H9 (cell line): ENCODE data around the gene GRB10. TPM values are rescaled to one million over a fixed set of nuclear protein-coding genes. Genes with fewer than 3 reads are reported as not detected.
A peak's percentile ranks its signal among the peaks of the same experiment; 100 is the strongest.

ENCODE experiments used
- DNase-seq: peaks from one replicate; pipeline ENCODE4 v3.0.0-alpha.2; 2017
- H2AFZ ChIP-seq: one replicate; pipeline ENCODE4 v1.6.1; 2013; ENCODE audit warnings: mild to moderate bottlenecking, low read length, control low read depth, moderate library complexity
- H2AK5ac ChIP-seq: 2 replicates; pipeline ENCODE4 v1.6.1; 2013; ENCODE audit warnings: low read length, control low read depth, mixed read lengths; ENCODE audit not compliant: insufficient read length
- H2BK120ac ChIP-seq: one replicate; pipeline ENCODE4 v1.6.1; 2013; ENCODE audit warnings: low read depth, mild to moderate bottlenecking, low read length, control low read depth, inconsistent platforms; ENCODE audit not compliant: poor library complexity, severe bottlenecking
- H2BK12ac ChIP-seq: 2 replicates; pipeline ENCODE4 v1.6.1; 2013; ENCODE audit warnings: low read length, control low read depth, mixed read lengths, low read depth; ENCODE audit not compliant: insufficient read length
- H2BK15ac ChIP-seq: 2 replicates; pipeline ENCODE4 v1.6.1; 2013; ENCODE audit warnings: low read depth, low read length, control low read depth
- H2BK20ac ChIP-seq: one replicate; pipeline ENCODE4 v1.6.1; 2013; ENCODE audit warnings: low read depth, mild to moderate bottlenecking, low read length, control low read depth, inconsistent platforms; ENCODE audit not compliant: poor library complexity, severe bottlenecking
- H2BK5ac ChIP-seq: 2 replicates; pipeline ENCODE4 v1.6.1; 2013; ENCODE audit warnings: low read length, control low read depth, mixed read lengths; ENCODE audit not compliant: insufficient read length
- H3K14ac ChIP-seq: 2 replicates; pipeline ENCODE4 v1.6.1; 2013; ENCODE audit warnings: low read length, control low read depth; ENCODE audit not compliant: insufficient read depth
- H3K18ac ChIP-seq: 2 replicates; pipeline ENCODE4 v1.6.1; 2013; ENCODE audit warnings: low read depth, mild to moderate bottlenecking, mixed read lengths, low read length, control low read depth; ENCODE audit not compliant: insufficient read length
- H3K23ac ChIP-seq: 2 replicates; pipeline ENCODE4 v1.6.1; 2013; ENCODE audit warnings: low read length, control low read depth, mixed read lengths, low read depth; ENCODE audit not compliant: insufficient read length
- H3K23me2 ChIP-seq: 2 replicates; pipeline ENCODE4 v1.6.1; 2013; ENCODE audit warnings: low read depth, mild to moderate bottlenecking, mixed read lengths, low read length, control low read depth; ENCODE audit not compliant: insufficient read length, poor library complexity, severe bottlenecking
- H3K27ac ChIP-seq: 2 replicates; pipeline ENCODE4 v1.5.1; 2013; ENCODE audit warnings: low read length, control low read depth, mixed read lengths, low read depth; ENCODE audit not compliant: insufficient read length
- H3K27me3 ChIP-seq: 2 replicates; pipeline ENCODE4 v1.6.1; 2013; ENCODE audit warnings: low read length, control low read depth, inconsistent platforms; ENCODE audit not compliant: insufficient read depth
- H3K4ac ChIP-seq: 2 replicates; pipeline ENCODE4 v1.6.1; 2013; ENCODE audit warnings: low read depth, mild to moderate bottlenecking, control low read depth, inconsistent platforms, low read length, moderate library complexity
- H3K4me1 ChIP-seq: 2 replicates; pipeline ENCODE4 v1.6.1; 2013; ENCODE audit warnings: low read length, control low read depth, inconsistent platforms; ENCODE audit not compliant: insufficient read depth
- H3K4me2 ChIP-seq: 2 replicates; pipeline ENCODE4 v1.6.1; 2013; ENCODE audit warnings: low read length, control low read depth, mixed read lengths; ENCODE audit not compliant: insufficient read length, insufficient read depth
- H3K56ac ChIP-seq: 2 replicates; pipeline ENCODE4 v1.6.1; 2013; ENCODE audit warnings: low read depth, mild to moderate bottlenecking, mixed read lengths, low read length, control low read depth; ENCODE audit not compliant: insufficient read length
- H3K79me1 ChIP-seq: 2 replicates; pipeline ENCODE4 v1.6.1; 2013; ENCODE audit warnings: low read depth, mild to moderate bottlenecking, moderate library complexity, low read length, control low read depth, inconsistent platforms; ENCODE audit not compliant: insufficient read depth, poor library complexity, severe bottlenecking
- H3K79me2 ChIP-seq: 2 replicates; pipeline ENCODE4 v1.6.1; 2013; ENCODE audit warnings: low read length, control low read depth, inconsistent platforms; ENCODE audit not compliant: insufficient read depth
- H3K9ac ChIP-seq: 2 replicates; pipeline ENCODE4 v1.6.1; 2013; ENCODE audit warnings: low read length, control low read depth, mixed read lengths; ENCODE audit not compliant: insufficient read length; ENCODE audit errors: extremely low read depth
- H3K9me3 ChIP-seq: one replicate; pipeline ENCODE4 v1.6.1; 2013; ENCODE audit warnings: low read depth, low read length, inconsistent platforms; ENCODE audit not compliant: control insufficient read depth
- H3T11ph ChIP-seq: one replicate; pipeline ENCODE4 v1.6.1; 2013; ENCODE audit warnings: mild to moderate bottlenecking, low read length, control low read depth, inconsistent platforms
- H4K20me1 ChIP-seq: one replicate; pipeline ENCODE4 v1.6.1; 2013; ENCODE audit not compliant: control insufficient read depth, insufficient read length, insufficient read depth
- H4K5ac ChIP-seq: 2 replicates; pipeline ENCODE4 v1.6.1; 2013; ENCODE audit warnings: low read depth, mild to moderate bottlenecking, mixed read lengths, low read length, control low read depth; ENCODE audit not compliant: insufficient read length
- H4K8ac ChIP-seq: replicated peaks from 2 replicates; pipeline ENCODE4 v1.6.1; 2013; ENCODE audit warnings: low read length, control low read depth, mixed read lengths, low read depth; ENCODE audit not compliant: insufficient read length
- H4K91ac ChIP-seq: 2 replicates; pipeline ENCODE4 v1.6.1; 2013; ENCODE audit warnings: low read depth, mild to moderate bottlenecking, moderate library complexity, mixed read lengths, low read length, control low read depth; ENCODE audit not compliant: insufficient read length
- H3K27ac Mint-ChIP-seq, 3 experiments: 2 replicates in 2 of 3; 3 replicates in 1 of 3; pipeline ENCODE4 v1.8.0; 2020 to 2021; ENCODE audit warnings: mixed read lengths in 3 of 3, mild to moderate bottlenecking in 1 of 3, moderate library complexity in 1 of 3
- H3K27me3 Mint-ChIP-seq: 2 replicates; pipeline ENCODE4 v1.8.0; 2021; ENCODE audit warnings: low read depth, mild to moderate bottlenecking, moderate library complexity, mixed read lengths
- H3K36me3 Mint-ChIP-seq, 3 experiments: 2 replicates in 2 of 3; 3 replicates in 1 of 3; pipeline ENCODE4 v1.8.0; 2020 to 2021; ENCODE audit warnings: low read depth in 3 of 3, mixed read lengths in 3 of 3; ENCODE audit not compliant: insufficient read depth in 1 of 3
- H3K4me1 Mint-ChIP-seq, 2 experiments: 2 replicates each; pipeline ENCODE4 v1.8.0; 2020; ENCODE audit warnings: mixed read lengths in 2 of 2
- H3K4me3 Mint-ChIP-seq, 2 experiments: 2 replicates in 1 of 2; 3 replicates in 1 of 2; pipeline ENCODE4 v1.8.0; 2020 to 2021; ENCODE audit warnings: mild to moderate bottlenecking in 2 of 2, mixed read lengths in 2 of 2, moderate library complexity in 1 of 2
- H3K9me3 Mint-ChIP-seq, 2 experiments: 2 replicates in 1 of 2; 3 replicates in 1 of 2; pipeline ENCODE4 v1.8.0; 2020; ENCODE audit warnings: mild to moderate bottlenecking in 2 of 2, mixed read lengths in 2 of 2, moderate library complexity in 1 of 2
- WGBS: extraction: QIAGEN DNeasy Blood & Tissue Kit; methylation state at CpG from one replicate; pipeline ENCODE4 v1.1.7; 2013; ENCODE audit warnings: missing lambda C conversion rate, low lambda C conversion rate, mixed read lengths; ENCODE audit not compliant: insufficient read length; ENCODE audit errors: extremely low coverage; 5-methylcytosine and 5-hydroxymethylcytosine counted together
- total RNA-seq: library from RNA; stranded (reverse); gene quantifications from 2 replicates; pipeline ENCODE4 v1.2.1, GENCODE V29; 2021
- TF ChIP-seq, protein P1 (sequence below): fragments of 200-600 bp; sonication (generic); conservative IDR thresholded peaks from 3 replicates; pipeline ENCODE4 v1.8.0; 2021; ENCODE audit warnings: antibody characterized with exemption, mild to moderate bottlenecking

GRB10 gene
- total RNA-seq, 1 experiment from 2014 or later = 108 TPM

DNA sequence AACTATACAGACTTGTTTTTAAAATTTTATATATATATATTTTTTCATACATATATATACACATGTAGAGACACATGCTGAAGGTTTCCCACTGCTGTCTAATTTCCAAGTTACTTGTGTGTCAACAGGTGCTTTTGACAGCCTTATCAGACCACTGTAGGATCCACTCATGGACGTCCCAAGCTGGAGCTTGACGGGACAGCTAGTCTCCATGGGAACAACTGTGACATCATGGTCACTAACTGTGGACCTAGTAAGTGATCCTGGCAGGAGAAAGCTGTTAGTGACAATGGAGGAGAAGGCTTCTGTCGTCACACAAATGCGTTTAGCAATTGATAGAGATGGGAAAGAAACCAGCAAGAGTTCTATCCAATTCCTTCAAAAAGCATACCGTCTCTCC, 157.3 kb downstream of the GRB10 start:
- Histone ChIP-seq H2BK12ac (no peak overlapping the region), H2BK5ac (no peak overlapping the region), H2AFZ (no peak overlapping the region), H3K14ac (no peak overlapping the region), H2BK120ac (no peak overlapping the region), H3K27ac (no peak overlapping the region), H4K5ac (no peak overlapping the region), H3K4ac (no peak overlapping the region), H3K23ac (no peak overlapping the region), H3K9ac (no peak overlapping the region), H3K23me2 (no peaks in the 10 kb centered on the region), H2BK15ac (no peak overlapping the region), H3K9me3 (no peaks in the 10 kb centered on the region), H3K18ac (no peak overlapping the region), H3K79me1 (no peaks in the 10 kb centered on the region), H3K79me2 (no peaks in the 10 kb centered on the region), H2AK5ac (no peak overlapping the region), H4K20me1 (no peaks in the 10 kb centered on the region), H3K27me3 (no peaks in the 10 kb centered on the region), H3K4me1 (0 out of 2 replicates have a peak, but pooled peaks cover 2% of the 10 kb centered on the region), H3T11ph (no peak overlapping the region), H3K56ac (no peak overlapping the region), H2BK20ac (no peak overlapping the region), H4K91ac (no peak overlapping the region), H3K4me2 (no peak overlapping the region), H4K8ac (no peak overlapping the region)
- Mint-ChIP-seq H3K4me1 (peaks cover 23 to 31% of the 10 kb centered on the region in 2 experiments), H3K36me3 (peaks cover 10 to 20% (median 13%) of the 10 kb centered on the region in 3 experiments; a peak in 6 of 7 replicates), H3K4me3 (no peak overlapping the region), H3K27me3 (no peaks in the 10 kb centered on the region), H3K27ac (0 out of 7 replicates have a peak overlapping the region, but pooled peaks of 1 of the 3 experiments have one; percentile 25), H3K9me3 (no peaks in the 10 kb centered on the region; a peak in 1 of 5 replicates)
- DNase-seq = no peak
- WGBS = no CpG with 5 or more reads among the region's 5 CpGs
- TF ChIP-seq, protein P1, sequence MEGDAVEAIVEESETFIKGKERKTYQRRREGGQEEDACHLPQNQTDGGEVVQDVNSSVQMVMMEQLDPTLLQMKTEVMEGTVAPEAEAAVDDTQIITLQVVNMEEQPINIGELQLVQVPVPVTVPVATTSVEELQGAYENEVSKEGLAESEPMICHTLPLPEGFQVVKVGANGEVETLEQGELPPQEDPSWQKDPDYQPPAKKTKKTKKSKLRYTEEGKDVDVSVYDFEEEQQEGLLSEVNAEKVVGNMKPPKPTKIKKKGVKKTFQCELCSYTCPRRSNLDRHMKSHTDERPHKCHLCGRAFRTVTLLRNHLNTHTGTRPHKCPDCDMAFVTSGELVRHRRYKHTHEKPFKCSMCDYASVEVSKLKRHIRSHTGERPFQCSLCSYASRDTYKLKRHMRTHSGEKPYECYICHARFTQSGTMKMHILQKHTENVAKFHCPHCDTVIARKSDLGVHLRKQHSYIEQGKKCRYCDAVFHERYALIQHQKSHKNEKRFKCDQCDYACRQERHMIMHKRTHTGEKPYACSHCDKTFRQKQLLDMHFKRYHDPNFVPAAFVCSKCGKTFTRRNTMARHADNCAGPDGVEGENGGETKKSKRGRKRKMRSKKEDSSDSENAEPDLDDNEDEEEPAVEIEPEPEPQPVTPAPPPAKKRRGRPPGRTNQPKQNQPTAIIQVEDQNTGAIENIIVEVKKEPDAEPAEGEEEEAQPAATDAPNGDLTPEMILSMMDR = no peak
